MCF 10A (cell line): ENCODE results near the gene PPDPF. TPM values are rescaled to one million over a fixed set of nuclear protein-coding genes. Genes with fewer than 3 reads are reported as not detected.

Experiments
- BruUV-seq: library from RNA; stranded (reverse); fragments of 400-500 nt; replicated peaks from 2 replicates; lab custom pipeline; 2021; lab: Mats Ljungman, UMichigan
- CTCF ChIA-PET: fragments of 300-600 bp; sonication (Branson Sonifier 250); formaldehyde crosslinking; extraction: SDS; loops from one replicate; lab custom pipeline; 2021; ENCODE audit warnings: antibody characterized with exemption, inconsistent platforms; lab: Yijun Ruan, JAX
- POLR2A ChIA-PET: fragments of 300-600, 350-650 bp; sonication (Branson Sonifier 250); formaldehyde crosslinking; extraction: SDS; loops from one replicate; lab custom pipeline; 2020; ENCODE audit warnings: antibody characterized with exemption, inconsistent platforms; lab: Yijun Ruan, JAX
- DNase-seq: peaks from one replicate; pipeline ENCODE4 v3.0.0-alpha.2; 2018; ENCODE audit not compliant: unreplicated experiment
- H3K27ac Mint-ChIP-seq: one replicate; pipeline ENCODE4 v1.8.0; 2022; ENCODE audit warnings: mild to moderate bottlenecking, low read depth, mixed read lengths; ENCODE audit not compliant: unreplicated experiment
- H3K27me3 Mint-ChIP-seq: one replicate; pipeline ENCODE4 v1.8.0; 2022; ENCODE audit warnings: mixed read lengths; ENCODE audit not compliant: insufficient read depth, unreplicated experiment
- H3K36me3 Mint-ChIP-seq: one replicate; pipeline ENCODE4 v1.8.0; 2022; ENCODE audit warnings: mild to moderate bottlenecking, moderate library complexity, mixed read lengths; ENCODE audit not compliant: insufficient read depth, unreplicated experiment
- H3K4me1 Mint-ChIP-seq: one replicate; pipeline ENCODE4 v1.8.0; 2022; ENCODE audit warnings: mixed read lengths; ENCODE audit not compliant: insufficient read depth, unreplicated experiment
- H3K4me3 Mint-ChIP-seq: one replicate; pipeline ENCODE4 v1.8.0; 2022; ENCODE audit warnings: mild to moderate bottlenecking, moderate library complexity, mixed read lengths; ENCODE audit not compliant: unreplicated experiment
- H3K9me3 Mint-ChIP-seq: one replicate; pipeline ENCODE4 v1.8.0; 2022; ENCODE audit warnings: mixed read lengths; ENCODE audit not compliant: unreplicated experiment
- CTCF ChIP-seq: fragments of 200-600 bp; IDR thresholded peaks from one replicate; pipeline ENCODE4 v1.8.0; 2022; ENCODE audit warnings: antibody characterized with exemption, mild to moderate bottlenecking; ENCODE audit not compliant: unreplicated experiment
- intact Hi-C: fragments of 100-400 bp; cut with micrococcal nuclease; formaldehyde crosslinking; loops from 2 replicates; pipeline ENCODE4 v1.14.1; 2022
- total RNA-seq: library from RNA; stranded (reverse); gene quantifications from 2 replicates; pipeline ENCODE4 v1.2.3, GENCODE V29; 2022

Gene PPDPF
- total RNA-seq, 1 experiment from 2014 or later, result 315 TPM

- no peaks in the 10 kb centered on the region for H3K27me3 Mint-ChIP-seq
- no TSS peak for BruUV-seq
- DNase-seq, result no peak
Observed at GRCh38 chr20:63565699-63566335, 45.3 kb downstream of the PPDPF start.

GRCh38 chr20:63566395-63567135 lies 46.0 kb downstream of the PPDPF start:
- DNase-seq, result no peak
- no peak overlapping the region for H3K4me3 Mint-ChIP-seq
- TF ChIP-seq CTCF, result no peak
- H3K4me1 Mint-ChIP-seq, result no peaks in the 10 kb centered on the region
- H3K9me3 Mint-ChIP-seq, result no peaks in the 10 kb centered on the region
- ChIA-PET POLR2A (no interaction called here), CTCF (no interaction called here)
- intact Hi-C loops, result no loop called here
- no peaks in the 10 kb centered on the region for H3K27me3 Mint-ChIP-seq
- no peaks in the 10 kb centered on the region for H3K36me3 Mint-ChIP-seq
- no peak overlapping the region for H3K27ac Mint-ChIP-seq
- BruUV-seq, result no TSS peak

More at GRCh38 chr20:63565699-63566335, 45.3 kb downstream of the PPDPF start:
- H3K36me3 Mint-ChIP-seq, result no peaks in the 10 kb centered on the region
- CTCF ChIA-PET, result no interaction called here
- TF ChIP-seq CTCF, result no peak
- no peak overlapping the region for H3K4me3 Mint-ChIP-seq
- no peaks in the 10 kb centered on the region for H3K9me3 Mint-ChIP-seq
- H3K4me1 Mint-ChIP-seq, result no peaks in the 10 kb centered on the region
- POLR2A ChIA-PET, result interaction anchor here (0.9 kb wide), 1 partner anchor 8 kb away, joined by 5 read pairs; the partner anchor contains the start of gene HELZ2
- no peak overlapping the region for H3K27ac Mint-ChIP-seq
- intact Hi-C loops, result no loop called here

- BruUV-seq, result no TSS peak
- H3K27me3 Mint-ChIP-seq, result no peaks in the 10 kb centered on the region
- no peaks in the 10 kb centered on the region for H3K4me1 Mint-ChIP-seq
Observed at GRCh38 chr20:63567136-63567385, 46.5 kb downstream of the PPDPF start.

More at GRCh38 chr20:63567136-63567385, 46.5 kb downstream of the PPDPF start:
- intact Hi-C loops, result no loop called here
- H3K4me3 Mint-ChIP-seq, result no peak overlapping the region
- H3K9me3 Mint-ChIP-seq, result no peaks in the 10 kb centered on the region
- no peaks in the 10 kb centered on the region for H3K36me3 Mint-ChIP-seq
- no peak for DNase-seq
- no peak for TF ChIP-seq CTCF
- no peak overlapping the region for H3K27ac Mint-ChIP-seq
- ChIA-PET CTCF (no interaction called here), POLR2A (interaction anchor here (1.1 kb wide), 1 partner anchor 29 kb away, joined by 3 read pairs; no protein-coding TSS in a partner anchor)
